IPS-15b (cell line): ENCODE data around the gene MBTPS1.
A peak's percentile ranks its signal among the peaks of the same experiment; 100 is the strongest.

Experiments used
- H3K27me3 ChIP-seq: one replicate; pipeline ENCODE4 v1.6.1; 2013; ENCODE audit warnings: low read length; ENCODE audit not compliant: control insufficient read depth, insufficient read depth
- H3K36me3 ChIP-seq: one replicate; pipeline ENCODE4 v1.6.1; 2013; ENCODE audit warnings: low read length; ENCODE audit not compliant: control insufficient read depth, insufficient read depth
- H3K4me1 ChIP-seq: one replicate; pipeline ENCODE4 v1.6.1; 2013; ENCODE audit warnings: mild to moderate bottlenecking, low read length; ENCODE audit not compliant: control insufficient read depth, insufficient read depth
- H3K4me3 ChIP-seq: one replicate; pipeline ENCODE4 v1.5.1; 2013; ENCODE audit warnings: low read depth, low read length
- H3K9ac ChIP-seq: one replicate; pipeline ENCODE4 v1.6.1; 2013; ENCODE audit warnings: low read depth, mild to moderate bottlenecking, low read length
- H3K9me3 ChIP-seq: one replicate; pipeline ENCODE4 v1.6.1; 2013; ENCODE audit warnings: mild to moderate bottlenecking, low read length; ENCODE audit not compliant: control insufficient read depth, insufficient read depth

Gene MBTPS1

DNA sequence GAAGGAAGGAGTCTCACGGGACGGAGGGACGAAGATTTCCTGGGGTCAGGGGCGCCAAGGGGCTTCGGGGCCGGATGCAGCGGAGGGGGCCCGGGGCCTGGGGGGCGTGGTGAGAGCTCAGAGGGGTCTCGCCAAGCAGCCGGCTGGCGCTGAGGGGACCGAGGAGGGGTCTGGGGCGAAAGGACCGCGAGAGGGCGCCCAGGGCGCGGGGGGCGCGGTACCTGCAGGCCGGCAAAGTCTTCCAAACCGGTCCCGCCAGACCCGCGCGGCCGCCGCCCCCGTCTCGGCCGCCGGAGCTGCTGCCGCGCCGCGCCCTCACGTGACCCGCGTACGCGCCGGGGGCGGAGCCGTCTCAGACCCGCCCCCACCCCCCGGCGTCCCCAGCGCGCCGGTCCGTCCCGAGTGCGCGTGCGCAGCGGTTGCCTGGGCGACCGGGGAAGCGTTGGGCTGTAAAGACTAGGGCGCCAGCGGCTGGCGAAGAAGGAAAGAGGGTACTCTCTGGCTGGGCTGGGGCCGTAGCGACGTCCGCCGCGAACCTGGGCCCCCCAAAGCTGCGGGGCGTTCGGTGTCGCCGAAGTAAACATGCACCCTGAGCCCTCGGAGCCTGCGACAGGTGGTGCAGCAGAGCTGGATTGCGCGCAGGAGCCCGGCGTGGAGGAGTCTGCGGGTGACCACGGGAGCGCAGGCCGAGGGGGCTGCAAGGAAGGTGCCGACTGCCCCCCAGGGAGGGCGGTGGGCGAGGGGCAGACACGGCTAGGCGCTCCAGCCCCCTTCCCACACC lies 28.3 kb upstream of the MBTPS1 start, which contains the start of the genes DNAAF1 and HSDL1:
DNAAF1 (plus strand) TSS at position 450 of the 781 bp plus-strand sequence; CDS start at position 583, 133 bp downstream.
HSDL1 (minus strand) TSS at position 319 of the 781 bp plus-strand sequence. CDS start 13,856 bp downstream, outside the sequence.
- Histone ChIP-seq H3K9ac (peak within 1 kb of the TSS; percentile 47), H3K9me3 (no peaks in the 10 kb centered on the region), H3K4me3 (peak within 1 kb of the TSS; percentile 89), H3K27me3 (peaks cover 5% of the 10 kb centered on the region), H3K36me3 (no peaks in the 10 kb centered on the region), H3K4me1 (no peaks in the 10 kb centered on the region)

- H3K27me3 ChIP-seq, result peaks cover 5% of the 10 kb centered on the region
- H3K9me3 ChIP-seq, result no peaks in the 10 kb centered on the region
- H3K4me3 ChIP-seq, result peak overlapping the region; percentile 89
- H3K36me3 ChIP-seq, result no peaks in the 10 kb centered on the region
- H3K4me1 ChIP-seq, result peaks cover under 1% of the 10 kb centered on the region
- peak overlapping the region; percentile 47 for H3K9ac ChIP-seq
Observed at GRCh38 chr16:84144209-84144858, 27.6 kb upstream of the MBTPS1 start.

DNA sequence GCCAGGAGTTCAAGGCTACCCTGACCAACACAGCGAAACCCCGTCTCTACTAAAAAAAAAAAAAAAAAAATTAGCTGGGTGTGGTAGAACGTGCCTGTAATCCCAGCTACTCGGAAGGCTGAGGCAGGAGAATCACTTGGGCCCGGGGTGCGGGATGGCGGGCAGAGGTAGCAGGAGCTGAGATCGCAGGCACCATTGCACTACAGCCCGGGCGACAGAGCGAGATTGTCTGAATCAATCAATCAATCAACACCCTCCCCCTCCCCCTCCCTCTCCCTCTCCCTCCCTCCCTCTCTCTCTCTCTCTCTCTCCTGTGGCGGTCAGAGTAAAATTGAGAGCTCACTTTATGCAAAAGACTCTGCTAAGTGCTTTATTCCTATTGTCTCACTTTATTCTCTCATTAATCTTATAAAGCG lies 27.1 kb upstream of the MBTPS1 start:
- peaks cover 5% of the 10 kb centered on the region for H3K27me3 ChIP-seq
- no peak overlapping the region for H3K9ac ChIP-seq
- no peaks in the 10 kb centered on the region for H3K36me3 ChIP-seq
- H3K4me3 ChIP-seq, result peak overlapping the region; percentile 89
- H3K9me3 ChIP-seq, result no peaks in the 10 kb centered on the region
- H3K4me1 ChIP-seq, result peaks cover 6% of the 10 kb centered on the region

- Histone ChIP-seq H3K36me3 (no peaks in the 10 kb centered on the region), H3K4me3 (no peak overlapping the region), H3K4me1 (peaks cover 8% of the 10 kb centered on the region), H3K27me3 (peaks cover 5% of the 10 kb centered on the region), H3K9me3 (no peaks in the 10 kb centered on the region), H3K9ac (no peak overlapping the region)
Observed at GRCh38 chr16:84143081-84143480, 26.3 kb upstream of the MBTPS1 start.

GRCh38 chr16:84141143-84141670 lies 24.5 kb upstream of the MBTPS1 start:
- Histone ChIP-seq H3K9ac (no peak overlapping the region), H3K36me3 (no peaks in the 10 kb centered on the region), H3K4me3 (no peak overlapping the region), H3K9me3 (no peaks in the 10 kb centered on the region), H3K27me3 (peaks cover 3% of the 10 kb centered on the region), H3K4me1 (peaks cover 17% of the 10 kb centered on the region)

GRCh38 chr16:84139628-84140258 lies 23.0 kb upstream of the MBTPS1 start:
- Histone ChIP-seq H3K9me3 (no peaks in the 10 kb centered on the region), H3K36me3 (no peaks in the 10 kb centered on the region), H3K4me1 (peaks cover 17% of the 10 kb centered on the region), H3K9ac (no peak overlapping the region), H3K27me3 (no peaks in the 10 kb centered on the region), H3K4me3 (no peak overlapping the region)

GRCh38 chr16:84138824-84139627 lies 22.3 kb upstream of the MBTPS1 start:
- Histone ChIP-seq H3K27me3 (no peaks in the 10 kb centered on the region), H3K36me3 (no peaks in the 10 kb centered on the region), H3K4me3 (no peak overlapping the region), H3K9ac (no peak overlapping the region), H3K9me3 (no peaks in the 10 kb centered on the region), H3K4me1 (peaks cover 17% of the 10 kb centered on the region)

- Histone ChIP-seq H3K4me3 (no peak overlapping the region), H3K9ac (no peak overlapping the region), H3K27me3 (no peaks in the 10 kb centered on the region), H3K9me3 (no peaks in the 10 kb centered on the region), H3K4me1 (peaks cover 21% of the 10 kb centered on the region), H3K36me3 (no peaks in the 10 kb centered on the region)
Observed at GRCh38 chr16:84138500-84138823, 21.7 kb upstream of the MBTPS1 start.

- Histone ChIP-seq H3K4me3 (no peak overlapping the region), H3K4me1 (peaks cover 21% of the 10 kb centered on the region), H3K36me3 (no peaks in the 10 kb centered on the region), H3K9me3 (no peaks in the 10 kb centered on the region), H3K27me3 (no peaks in the 10 kb centered on the region), H3K9ac (no peak overlapping the region)
Observed at GRCh38 chr16:84137769-84138357, 21.1 kb upstream of the MBTPS1 start.

DNA sequence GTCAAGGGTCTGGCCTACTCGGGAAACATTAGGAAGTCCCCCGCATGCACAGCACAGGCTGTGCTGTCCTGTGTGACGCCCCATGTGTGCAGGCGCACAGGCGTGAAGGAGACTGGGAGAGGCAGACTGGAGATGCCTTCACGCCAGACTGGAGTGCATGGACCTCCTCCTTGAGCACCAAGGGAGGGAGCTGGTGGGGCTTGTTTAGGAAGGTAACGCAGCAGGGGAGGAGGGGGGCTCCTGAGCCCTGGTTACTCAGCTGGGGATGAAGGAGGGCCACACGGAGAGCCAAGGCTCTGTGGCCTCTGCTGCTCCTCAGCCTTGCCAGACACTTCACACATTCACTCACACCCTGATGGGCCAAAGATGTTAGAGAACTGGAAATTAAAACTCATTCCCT lies 20.5 kb upstream of the MBTPS1 start:
- H3K9me3 ChIP-seq, result no peaks in the 10 kb centered on the region
- no peaks in the 10 kb centered on the region for H3K27me3 ChIP-seq
- peaks cover 21% of the 10 kb centered on the region for H3K4me1 ChIP-seq
- H3K36me3 ChIP-seq, result no peaks in the 10 kb centered on the region
- H3K9ac ChIP-seq, result no peak overlapping the region
- no peak overlapping the region for H3K4me3 ChIP-seq
